ENCODE data around the gene IKZF3.
"Not testable (repeated sequence)": the region's sequence is repeated elsewhere in the genome, so short reads cannot be mapped to it uniquely, and the experiment has no call there.

The IKZF3 gene

GRCh38 chr17:39750131-39751015 lies 113.7 kb downstream of the IKZF3 start (continued):
- TF ChIP-seq ZNF423 (tag by site-specific recombination; IDR thresholded peaks at IDR 0.05) (no peak), ZNF157 (tag by site-specific recombination; IDR thresholded peaks at IDR 0.05) (no peak), ZNF600 (tag by site-specific recombination; IDR thresholded peaks at IDR 0.05) (peak; percentile 62; the same call in 1 of the 2 replicates), ZNF24 (tag by site-specific recombination; IDR thresholded peaks at IDR 0.05) (no peak)

DNA sequence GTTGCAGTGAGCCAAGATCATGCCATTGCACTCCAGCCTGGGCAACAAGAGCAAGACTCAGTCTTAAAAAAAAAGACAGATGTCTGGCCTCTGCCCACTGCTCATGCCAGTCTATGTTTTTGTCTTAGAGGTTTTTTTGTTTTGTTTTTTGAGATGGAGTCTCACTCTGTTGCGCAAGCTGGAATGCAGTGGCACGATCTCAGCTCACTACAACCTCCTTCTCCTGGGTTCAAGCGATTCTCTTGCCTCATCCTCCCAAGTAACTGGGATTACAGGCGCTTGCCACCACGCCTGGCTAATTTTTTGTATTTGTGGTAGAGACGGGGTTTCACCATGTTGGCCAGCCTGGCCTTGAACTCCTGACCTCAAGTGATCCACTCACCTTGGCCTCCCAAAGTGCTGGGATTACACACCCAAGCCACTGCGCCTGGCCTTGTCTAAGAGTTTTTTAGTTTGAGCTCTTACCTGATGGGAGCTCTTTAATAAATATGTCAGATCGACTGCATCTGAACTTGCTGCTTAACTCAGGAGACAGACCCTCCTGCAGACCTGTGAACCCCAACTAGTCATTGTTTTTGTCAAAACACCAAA lies 115.6 kb downstream of the IKZF3 start:
- not testable (repeated sequence) for H3K36me3 ChIP-seq (ENCODE audit: control insufficient read depth in 2 of 2, insufficient read depth in 1 of 2, low read length in 2 of 2); H3K9me3 ChIP-seq (ENCODE audit: control insufficient read depth, insufficient read depth, low read depth, low read length); H3K27ac ChIP-seq (ENCODE audit: extremely low read depth, low read depth, low read length); H3K4me3 ChIP-seq (ENCODE audit: low read depth, low read length); H3K4me1 ChIP-seq (ENCODE audit: control insufficient read depth, insufficient read depth, low read length)
- CTCF ChIA-PET = interaction anchor here (0.6 to 10.1 kb wide), 6 partner anchors 49 to 353 kb away, joined by 3 to 140 read pairs (median 4); partner anchors contain the start of genes ERBB2 and PPP1R1B
- POLR2A ChIA-PET = interaction anchor here (0.8 to 1.8 kb wide), 2 partner anchors 18 to 127 kb away, joined by 3 to 4 read pairs; partner anchors contain the start of gene MIEN1

- no peaks in the 10 kb centered on the region for H3K36me3 ChIP-seq (ENCODE audit: control insufficient read depth in 2 of 2, insufficient read depth in 1 of 2, low read length in 2 of 2)
- ChIA-PET CTCF (interaction anchor here (0.6 to 10.1 kb wide), 4 partner anchors 12 to 124 kb away, joined by 3 to 140 read pairs (median 4); partner anchors contain the start of gene PPP1R1B), POLR2A (interaction anchor here (1.8 kb wide), 1 partner anchor 18 kb away, joined by 4 read pairs; the partner anchor contains the start of gene MIEN1)
- peaks cover 4% of the 10 kb centered on the region; the same call in 1 of the 2 replicates for H3K4me1 ChIP-seq (ENCODE audit: control insufficient read depth, insufficient read depth, low read length)
- no peak for TF ChIP-seq ZNF510 (tag by site-specific recombination; IDR thresholded peaks at IDR 0.05; ENCODE audit: insufficient replicate concordance)
- TF ChIP-seq ZNF292 (tag by site-specific recombination; IDR thresholded peaks at IDR 0.05; ENCODE audit: borderline replicate concordance, low read depth) = no peak
- TF ChIP-seq ZSCAN30 (tag by site-specific recombination; IDR thresholded peaks at IDR 0.05) = no peak
- no peak for TF ChIP-seq HOXD13 (CRISPR knock-in tag; IDR thresholded peaks at IDR 0.05; ENCODE audit: borderline replicate concordance)
- no peak for TF ChIP-seq MEIS1 (CRISPR knock-in tag; IDR thresholded peaks at IDR 0.05; ENCODE audit: borderline replicate concordance)
- TF ChIP-seq ZNF610 (tag by site-specific recombination; IDR thresholded peaks at IDR 0.05; ENCODE audit: borderline replicate concordance) = no peak
- TF ChIP-seq ZNF132 (tag by site-specific recombination; IDR thresholded peaks at IDR 0.05; ENCODE audit: borderline replicate concordance) = no peak
- H3K9me3 ChIP-seq (ENCODE audit: control insufficient read depth, insufficient read depth, low read depth, low read length) = no peaks in the 10 kb centered on the region
- H3K4me3 ChIP-seq (ENCODE audit: low read depth, low read length) = no peak overlapping the region
- H3K27ac ChIP-seq (ENCODE audit: extremely low read depth, low read depth, low read length) = no peak overlapping the region
Observed at GRCh38 chr17:39747745-39748144, 116.4 kb downstream of the IKZF3 start.

DNA sequence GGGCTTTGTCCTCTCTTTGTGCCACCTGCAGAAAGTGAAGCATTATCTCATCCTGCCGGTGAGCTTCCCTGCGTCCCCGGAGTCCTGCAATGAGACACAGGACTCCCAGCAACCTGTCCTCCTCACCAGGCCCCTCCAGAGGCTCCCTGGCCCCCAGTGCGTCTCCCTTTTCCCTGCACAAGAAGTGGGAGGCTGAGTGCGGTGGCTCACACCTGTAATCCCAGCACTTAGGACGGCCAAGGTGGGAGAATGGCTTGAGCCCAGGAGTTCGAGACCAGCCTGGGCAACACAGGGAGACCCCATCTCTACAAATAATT lies 118.0 kb downstream of the IKZF3 start:
- TF ChIP-seq ZBTB8A (tag by site-specific recombination; IDR thresholded peaks at IDR 0.05) (no peak), ZNF16 (tag by site-specific recombination; IDR thresholded peaks at IDR 0.05; ENCODE audit: low read depth) (no peak), MYNN (tag by site-specific recombination; IDR thresholded peaks at IDR 0.05; ENCODE audit: borderline replicate concordance) (no peak), ZNF501 (tag by site-specific recombination; IDR thresholded peaks at IDR 0.05) (no peak), ZNF660 (tag by site-specific recombination; IDR thresholded peaks at IDR 0.05) (no peak), ZNF174 (tag by site-specific recombination; IDR thresholded peaks at IDR 0.05) (no peak), ZNF19 (tag by site-specific recombination; IDR thresholded peaks at IDR 0.05; ENCODE audit: low read depth) (no peak), ZNF114 (tag by site-specific recombination; IDR thresholded peaks at IDR 0.05) (no peak), ZNF792 (tag by site-specific recombination; IDR thresholded peaks at IDR 0.05) (no peak), ZNF302 (tag by site-specific recombination; IDR thresholded peaks at IDR 0.05; ENCODE audit: low read depth) (no peak), HOXD13 (CRISPR knock-in tag; IDR thresholded peaks at IDR 0.05; ENCODE audit: borderline replicate concordance) (no peak), ZBTB17 (tag by site-specific recombination; IDR thresholded peaks at IDR 0.05) (no peak), MZF1 (tag by site-specific recombination; IDR thresholded peaks at IDR 0.05; ENCODE audit: borderline replicate concordance) (no peak), MEIS1 (CRISPR knock-in tag; IDR thresholded peaks at IDR 0.05; ENCODE audit: borderline replicate concordance) (no peak), ZNF830 (tag by site-specific recombination; IDR thresholded peaks at IDR 0.05; ENCODE audit: low read depth) (no peak), YY2 (tag by site-specific recombination; IDR thresholded peaks at IDR 0.05) (no peak)
- TF ChIP-seq, protein P1, sequence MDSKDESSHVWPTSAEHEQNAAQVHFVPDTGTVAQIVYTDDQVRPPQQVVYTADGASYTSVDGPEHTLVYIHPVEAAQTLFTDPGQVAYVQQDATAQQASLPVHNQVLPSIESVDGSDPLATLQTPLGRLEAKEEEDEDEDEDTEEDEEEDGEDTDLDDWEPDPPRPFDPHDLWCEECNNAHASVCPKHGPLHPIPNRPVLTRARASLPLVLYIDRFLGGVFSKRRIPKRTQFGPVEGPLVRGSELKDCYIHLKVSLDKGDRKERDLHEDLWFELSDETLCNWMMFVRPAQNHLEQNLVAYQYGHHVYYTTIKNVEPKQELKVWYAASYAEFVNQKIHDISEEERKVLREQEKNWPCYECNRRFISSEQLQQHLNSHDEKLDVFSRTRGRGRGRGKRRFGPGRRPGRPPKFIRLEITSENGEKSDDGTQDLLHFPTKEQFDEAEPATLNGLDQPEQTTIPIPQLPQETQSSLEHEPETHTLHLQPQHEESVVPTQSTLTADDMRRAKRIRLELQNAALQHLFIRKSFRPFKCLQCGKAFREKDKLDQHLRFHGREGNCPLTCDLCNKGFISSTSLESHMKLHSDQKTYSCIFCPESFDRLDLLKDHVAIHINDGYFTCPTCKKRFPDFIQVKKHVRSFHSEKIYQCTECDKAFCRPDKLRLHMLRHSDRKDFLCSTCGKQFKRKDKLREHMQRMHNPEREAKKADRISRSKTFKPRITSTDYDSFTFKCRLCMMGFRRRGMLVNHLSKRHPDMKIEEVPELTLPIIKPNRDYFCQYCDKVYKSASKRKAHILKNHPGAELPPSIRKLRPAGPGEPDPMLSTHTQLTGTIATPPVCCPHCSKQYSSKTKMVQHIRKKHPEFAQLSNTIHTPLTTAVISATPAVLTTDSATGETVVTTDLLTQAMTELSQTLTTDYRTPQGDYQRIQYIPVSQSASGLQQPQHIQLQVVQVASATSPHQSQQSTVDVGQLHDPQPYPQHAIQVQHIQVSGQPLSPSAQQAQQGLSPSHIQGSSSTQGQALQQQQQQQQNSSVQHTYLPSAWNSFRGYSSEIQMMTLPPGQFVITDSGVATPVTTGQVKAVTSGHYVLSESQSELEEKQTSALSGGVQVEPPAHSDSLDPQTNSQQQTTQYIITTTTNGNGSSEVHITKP (tag by site-specific recombination; IDR thresholded peaks at IDR 0.05) = no peak
- H3K27ac ChIP-seq (ENCODE audit: extremely low read depth, low read depth, low read length) = no peak overlapping the region
- H3K9me3 ChIP-seq (ENCODE audit: control insufficient read depth, insufficient read depth, low read depth, low read length) = no peaks in the 10 kb centered on the region
- H3K4me3 ChIP-seq (ENCODE audit: low read depth, low read length) = no peak overlapping the region
- ChIA-PET CTCF (interaction anchor here (0.7 to 1.1 kb wide), 3 partner anchors 17 to 123 kb away, joined by 3 to 5 read pairs (median 3); no protein-coding TSS in a partner anchor), POLR2A (no interaction called here)
- H3K4me1 ChIP-seq (ENCODE audit: control insufficient read depth, insufficient read depth, low read length) = peaks cover 4% of the 10 kb centered on the region; the same call in 1 of the 2 replicates
- no peaks in the 10 kb centered on the region; a peak in 1 of 3 replicates for H3K36me3 ChIP-seq (ENCODE audit: control insufficient read depth in 2 of 2, insufficient read depth in 1 of 2, low read length in 2 of 2)
